Jurkat, Clone E6-1 (cell line): ENCODE measurements around the gene DEPDC5.

Experiments used
- DNase-seq: peaks from one replicate; pipeline ENCODE4 v3.0.0-alpha.2; 2011; ENCODE audit warnings: low read depth, low spot score
- H3K4me3 ChIP-seq: 2 replicates; pipeline ENCODE4 v1.5.1; 2011; ENCODE audit warnings: mild to moderate bottlenecking, low read length, control low read depth, moderate library complexity

The DEPDC5 gene

DNA sequence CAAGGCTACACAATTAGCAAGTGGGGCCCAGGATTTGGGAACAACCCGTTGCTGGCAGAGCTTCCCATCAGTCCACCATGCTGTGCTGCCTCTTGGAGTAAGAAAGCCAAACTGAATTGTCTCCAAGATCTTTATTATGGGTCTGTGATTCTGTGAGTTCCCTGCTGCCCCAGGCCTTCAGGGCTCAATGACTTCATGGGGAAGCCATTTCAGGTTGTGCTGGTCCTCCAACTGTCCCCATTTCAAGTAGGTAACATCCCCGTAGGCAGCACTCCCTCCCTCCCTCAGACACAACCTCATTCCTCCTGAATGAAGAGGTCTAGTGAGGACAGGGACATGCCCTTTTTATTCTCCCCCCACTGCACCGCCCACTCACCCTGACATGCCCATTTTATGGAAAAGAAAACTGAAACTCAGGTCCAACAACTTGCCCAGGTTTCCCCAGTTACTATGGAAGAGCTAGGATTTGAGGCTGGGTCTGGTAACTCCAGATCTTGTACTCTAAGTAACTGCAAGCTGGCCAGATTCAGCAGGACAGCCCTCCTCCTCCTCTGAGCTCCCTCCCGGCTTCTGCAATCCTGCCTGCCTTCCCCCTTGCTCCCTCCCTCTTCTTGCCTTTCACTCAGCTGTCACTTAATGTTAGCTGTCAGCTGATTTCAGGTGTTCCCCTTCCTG, 182.3 kb downstream of the DEPDC5 start:
- H3K4me3 ChIP-seq = no peak overlapping the region
- DNase-seq = no peak

DNA sequence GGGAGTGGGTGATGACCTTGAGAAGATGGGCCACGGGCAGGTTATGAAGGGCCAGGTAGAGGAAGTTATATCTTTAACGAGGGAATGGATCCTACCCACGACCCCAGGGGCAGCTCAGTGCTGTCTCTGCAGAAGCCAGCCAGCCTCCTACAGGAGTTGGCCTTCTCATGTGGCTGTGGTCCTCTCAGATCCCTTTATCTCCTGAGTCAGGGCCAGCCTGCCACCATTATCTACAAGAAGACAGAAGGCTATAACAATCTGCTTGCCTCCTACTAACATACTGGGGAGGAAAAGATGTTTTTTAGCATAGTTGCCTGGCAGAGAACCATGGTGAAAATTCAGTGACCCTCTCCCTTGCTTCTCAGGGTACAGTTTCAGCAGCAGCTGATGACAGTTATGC, 183.5 kb downstream of the DEPDC5 start:
- H3K4me3 ChIP-seq = no peak overlapping the region
- DNase-seq = no peak

- DNase-seq = no peak
- no peak overlapping the region for H3K4me3 ChIP-seq
These were observed 184.5 kb downstream of the DEPDC5 start for GRCh38 chr22:31938296-31938695.

DNA sequence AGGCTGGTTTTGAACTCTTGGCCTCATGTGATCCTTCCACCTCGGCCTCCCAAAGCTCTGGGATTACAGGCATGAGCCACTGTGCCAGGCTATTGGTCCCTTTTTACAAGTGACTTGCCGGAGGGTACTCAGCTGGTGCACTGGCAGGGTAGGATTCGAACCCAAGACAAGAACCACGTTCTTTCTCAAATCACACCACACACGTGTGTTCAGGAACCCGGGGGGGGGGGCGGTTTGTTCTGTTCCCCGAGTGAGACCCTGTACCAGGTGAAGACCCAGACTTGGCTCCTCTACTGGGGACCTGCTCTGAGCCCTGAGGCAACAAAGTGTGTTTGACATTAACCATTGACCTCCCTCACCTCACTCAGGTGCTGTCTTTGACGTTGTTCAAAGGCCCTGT, 186.7 kb downstream of the DEPDC5 start:
- H3K4me3 ChIP-seq = no peak overlapping the region
- no peak for DNase-seq

GRCh38 chr22:31942091-31942490, 188.3 kb downstream of the DEPDC5 start:
- DNase-seq = no peak
- H3K4me3 ChIP-seq = no peak overlapping the region

DNA sequence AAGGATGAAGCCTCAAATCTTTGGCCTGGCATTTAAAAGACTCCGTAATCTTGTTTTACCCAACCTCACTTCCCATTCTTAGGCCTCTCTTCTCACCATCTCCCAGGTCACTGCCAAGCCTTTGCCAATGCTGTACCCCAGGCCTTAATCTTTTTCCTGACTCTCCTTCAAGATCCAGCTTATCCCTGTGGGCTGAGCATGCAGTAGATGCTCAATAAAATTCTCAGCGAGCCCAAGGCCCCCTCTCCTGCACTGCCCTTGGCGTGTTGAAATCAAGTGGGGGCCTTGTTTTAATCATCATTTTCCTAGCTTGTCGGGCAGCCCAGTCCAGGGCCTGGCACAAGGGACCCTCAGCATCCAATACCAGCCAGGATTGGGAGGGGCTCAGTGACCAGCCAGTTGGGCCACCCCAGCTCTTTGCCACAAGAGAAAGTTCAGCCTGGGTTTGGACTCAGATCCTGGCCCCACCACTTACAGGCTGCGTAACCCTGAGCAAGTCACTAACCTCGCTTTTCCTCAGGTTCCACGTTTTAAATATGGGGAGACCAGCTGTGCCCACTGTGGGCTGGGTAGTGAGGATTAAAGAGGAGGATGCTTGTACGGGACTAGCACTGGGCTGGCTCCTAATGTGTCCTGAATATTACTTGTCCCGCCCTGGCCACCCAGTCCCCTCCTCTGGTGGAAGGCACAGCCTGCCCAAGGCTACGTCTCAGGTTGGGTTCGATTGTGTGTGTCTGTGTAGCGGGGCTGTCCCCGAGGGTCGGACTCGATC, 189.6 kb downstream of the DEPDC5 start:
- peak overlapping the region; percentile 90 for H3K4me3 ChIP-seq
- no peak for DNase-seq

- peak; percentile 71 for DNase-seq
- H3K4me3 ChIP-seq = peak within 1 kb of the TSS; percentile 90
These were observed 190.3 kb downstream of the DEPDC5 start, which contains the start of gene YWHAH for GRCh38 chr22:31943978-31944699. YWHAH (plus strand) TSS chr22:31944535; CDS start chr22:31944734, 199 bp downstream.

- DNase-seq = no peak
- H3K4me3 ChIP-seq = peak overlapping the region; percentile 90
These were observed 191.1 kb downstream of the DEPDC5 start for GRCh38 chr22:31944700-31945442.

DNA sequence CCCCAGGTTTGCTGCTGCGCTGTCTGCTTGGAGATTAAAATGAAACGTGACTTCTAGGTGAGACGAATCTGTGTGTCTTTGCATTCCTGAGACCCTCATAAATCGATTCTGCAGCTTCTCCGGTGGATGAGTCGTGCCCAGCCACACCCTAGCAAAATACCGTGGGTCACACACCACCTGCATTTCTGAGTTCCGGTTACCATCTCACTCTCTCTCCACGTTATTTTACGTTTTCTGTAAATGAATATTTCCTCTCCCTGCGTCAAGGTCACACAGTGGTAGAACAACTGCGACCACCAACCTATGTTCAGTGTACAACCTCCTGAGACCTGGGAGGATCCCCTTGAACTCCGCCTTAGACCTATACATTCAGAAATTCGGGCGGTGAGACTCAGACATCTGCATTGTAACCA, 191.6 kb downstream of the DEPDC5 start:
- H3K4me3 ChIP-seq = peak overlapping the region; percentile 90
- DNase-seq = no peak

DNA sequence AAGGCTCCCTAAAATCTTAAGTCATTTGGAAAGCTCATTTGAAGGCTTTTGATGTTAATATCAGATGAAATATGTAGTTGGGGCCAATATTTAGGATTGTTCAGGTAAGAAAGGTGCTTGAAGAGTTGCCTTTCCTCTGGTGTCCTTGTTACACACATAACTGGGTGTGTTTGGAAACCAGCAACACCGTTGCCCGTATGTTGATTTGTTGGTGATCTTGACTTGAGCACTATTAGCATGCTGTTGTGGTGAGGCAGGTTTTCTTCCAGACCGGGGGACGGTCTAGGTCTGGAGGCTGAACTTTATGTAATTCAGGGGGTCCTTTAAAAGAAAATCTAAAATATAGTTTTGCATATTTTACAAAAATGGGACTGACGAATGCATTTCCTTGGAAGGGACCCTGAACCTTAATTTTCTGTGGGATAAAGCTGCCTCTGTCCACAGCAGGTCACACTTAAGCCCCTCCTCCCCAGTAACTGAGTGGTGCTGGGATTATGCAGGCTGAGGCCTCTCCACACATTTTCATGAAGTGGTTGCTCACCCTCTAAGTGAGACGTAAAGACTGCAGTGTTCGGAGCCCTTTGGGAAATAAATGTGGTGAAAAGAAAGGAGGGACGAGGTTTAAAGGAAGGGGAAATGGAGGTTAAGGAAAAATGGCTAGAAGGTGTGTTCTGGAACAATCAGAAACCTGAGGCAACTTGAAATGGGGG, 192.3 kb downstream of the DEPDC5 start:
- no peak for DNase-seq
- H3K4me3 ChIP-seq = peak overlapping the region; percentile 90

- DNase-seq = peak; percentile 66
- no peak overlapping the region for H3K4me3 ChIP-seq
These were observed 193.5 kb downstream of the DEPDC5 start for GRCh38 chr22:31947296-31947695.

GRCh38 chr22:31948002-31948401, 194.2 kb downstream of the DEPDC5 start:
- no peak overlapping the region for H3K4me3 ChIP-seq
- DNase-seq = no peak

DNA sequence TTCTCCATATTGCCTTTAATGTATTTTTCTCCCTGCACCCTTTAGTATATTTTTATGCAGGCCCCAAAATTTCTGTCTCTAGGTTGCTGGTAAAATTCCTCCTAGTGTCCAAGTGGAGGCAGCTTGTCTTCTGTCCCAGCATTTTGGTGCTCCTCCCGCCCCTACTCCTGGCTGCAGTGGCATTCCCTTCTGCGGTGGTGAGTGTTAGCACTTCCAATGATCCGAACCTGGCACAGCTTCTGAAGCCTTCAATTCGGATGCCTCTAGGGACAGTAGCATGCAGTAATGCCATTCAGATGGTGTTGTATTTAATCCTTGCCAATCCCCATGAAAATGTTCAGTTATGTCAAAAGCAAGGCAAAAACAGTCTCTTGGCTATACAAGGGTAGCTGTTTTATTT, 196.4 kb downstream of the DEPDC5 start:
- no peak overlapping the region for H3K4me3 ChIP-seq
- no peak for DNase-seq

- no peak overlapping the region for H3K4me3 ChIP-seq
- DNase-seq = peak; percentile 36
These were observed 197.6 kb downstream of the DEPDC5 start for GRCh38 chr22:31951194-31952093.

- DNase-seq = no peak
- H3K4me3 ChIP-seq = no peak overlapping the region
These were observed 198.2 kb downstream of the DEPDC5 start for GRCh38 chr22:31952094-31952401.

- DNase-seq = no peak
- H3K4me3 ChIP-seq = no peak overlapping the region
These were observed 198.7 kb downstream of the DEPDC5 start for GRCh38 chr22:31952472-31952871.

DNA sequence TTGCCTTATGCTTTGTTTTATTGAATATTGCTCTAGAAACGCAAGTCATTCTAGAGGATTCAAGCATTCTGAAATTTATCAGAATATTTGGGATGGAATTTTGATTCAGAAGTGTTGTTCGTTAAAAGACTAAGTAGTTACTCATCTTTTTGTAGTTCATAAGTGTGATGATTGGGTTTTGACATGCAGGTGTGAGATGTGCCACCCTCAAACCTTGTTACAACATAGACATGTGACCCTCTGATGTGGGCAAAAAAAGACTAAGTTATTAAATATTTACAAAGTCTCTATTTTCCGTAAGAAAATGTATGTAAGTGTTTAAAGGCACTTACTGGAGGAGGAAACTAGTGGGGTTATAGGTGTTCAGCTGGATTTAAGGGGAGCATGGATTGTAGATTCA, 199.4 kb downstream of the DEPDC5 start:
- no peak overlapping the region for H3K4me3 ChIP-seq
- no peak for DNase-seq
